Ovary (tissue), 10 donors: ENCODE measurements around the gene TEDC2. TPM values are rescaled to one million over a fixed set of nuclear protein-coding genes. Genes with fewer than 3 reads are reported as not detected.

ENCODE experiments used
- DNase-seq, 5 donors: peaks; one replicate each; pipeline ENCODE4 v3.0.0-alpha.2; 2019 to 2020
- H3K27ac ChIP-seq, 2 donors: fragments of 200-600 bp; one replicate each; pipeline versions ENCODE4 v1.5.1 to v1.8.0; 2019 to 2022
- H3K27me3 ChIP-seq: fragments of 200-600 bp; one replicate; pipeline ENCODE4 v1.8.0; 2022
- H3K36me3 ChIP-seq: fragments of 200-600 bp; sonication (generic); one replicate; pipeline ENCODE4 v1.5.1; 2019
- H3K4me1 ChIP-seq: one replicate; pipeline ENCODE4 v1.8.1; 2013; ENCODE audit warnings: mild to moderate bottlenecking, moderate library complexity; ENCODE audit not compliant: insufficient read depth
- H3K4me3 ChIP-seq: fragments of 200-600 bp; sonication (generic); one replicate; pipeline ENCODE4 v1.5.1; 2017
- H3K9me3 ChIP-seq, 2 donors: fragments of 200-600 bp in 1 of 2; sonication (generic) in 1 of 2; one replicate each; pipeline versions ENCODE4 v1.5.1 to v1.8.1; 2013 to 2019; ENCODE audit warnings: mild to moderate bottlenecking in 1 of 2, moderate library complexity in 1 of 2
- CTCF ChIP-seq, 3 donors: fragments of 450-650 bp in 2 of 3; fragments of 200-600 bp in 1 of 3; IDR thresholded peaks; one replicate each; pipeline versions ENCODE4 v1.5.1 to v1.8.0; 2016 to 2022; ENCODE audit warnings: antibody characterized with exemption in 3 of 3, mild to moderate bottlenecking in 1 of 3
- EP300 ChIP-seq: sonication (generic); formaldehyde crosslinking; IDR thresholded peaks from one replicate; pipeline ENCODE4 v1.6.1; 2017; ENCODE audit warnings: antibody characterized with exemption
- POLR2A ChIP-seq: fragments of 450-650 bp; IDR thresholded peaks from one replicate; pipeline ENCODE4 v1.6.1; 2017; ENCODE audit warnings: antibody characterized with exemption, mild to moderate bottlenecking, moderate library complexity
- WGBS, 3 donors: extraction: QIAGEN DNeasy Blood & Tissue Kit in 1 of 3; methylation state at CpG; one replicate each; pipeline versions ENCODE4 v1.1.5 to v1.1.7; 2013 to 2017; 5-methylcytosine and 5-hydroxymethylcytosine counted together
- intact Hi-C, 4 donors: fragments of 100-400 bp; cut with DNase I; formaldehyde crosslinking; loops; one replicate each; pipeline versions ENCODE4 v1.11.0 to v1.15.1; 2022 to 2023
- long read RNA-seq, 3 donors: library from polyadenylated mRNA in 2 of 3; unstranded in 2 of 3; transcript quantifications; one replicate each; pipeline ENCODE4 v2.0.0 and lab custom pipeline, GENCODE V29; 2021 to 2026
- polyA plus RNA-seq, 2 donors: library from polyadenylated mRNA; stranded (reverse); fragments of 200-250 nt in 1 of 2; fragments of 350-450 nt in 1 of 2; fragmentation: Illumina TruSeq in 1 of 2; extraction: RNeasy Lipid Tissue Mini Kit (QIAGEN cat#74804) in 1 of 2; gene quantifications; one replicate each; pipeline ENCODE4 v1.2.3, GENCODE V29; 2013 to 2014
- total RNA-seq, 7 donors: library from RNA; depleted of rRNA in 2 of 7; stranded (reverse); fragments of >200 nt in 2 of 7; fragmentation: NEBNext Ultra II Directional in 3 of 7; extraction: Animal tissue kit (Norgen Biotek cat#: 25700) in 3 of 7; gene quantifications; one replicate each; pipeline versions ENCODE4 v1.1.0 to v1.2.4, GENCODE V29; 2016 to 2023
- donor health status: DM: no; HTN: no; CAD: no; lungs with moderate emphysema.
- donor health status: DM: no; HTN: no; CAD: no.
- donor health status: Bipolar disorder and iron deficiency.
- donor health status: DM: yes; HTN: yes; CAD: no.
- donor health status: DM: no; HTN: no; CAD: no.
- donor health status: DM: yes; HTN: yes; CAD: no.

The TEDC2 gene, protein sequence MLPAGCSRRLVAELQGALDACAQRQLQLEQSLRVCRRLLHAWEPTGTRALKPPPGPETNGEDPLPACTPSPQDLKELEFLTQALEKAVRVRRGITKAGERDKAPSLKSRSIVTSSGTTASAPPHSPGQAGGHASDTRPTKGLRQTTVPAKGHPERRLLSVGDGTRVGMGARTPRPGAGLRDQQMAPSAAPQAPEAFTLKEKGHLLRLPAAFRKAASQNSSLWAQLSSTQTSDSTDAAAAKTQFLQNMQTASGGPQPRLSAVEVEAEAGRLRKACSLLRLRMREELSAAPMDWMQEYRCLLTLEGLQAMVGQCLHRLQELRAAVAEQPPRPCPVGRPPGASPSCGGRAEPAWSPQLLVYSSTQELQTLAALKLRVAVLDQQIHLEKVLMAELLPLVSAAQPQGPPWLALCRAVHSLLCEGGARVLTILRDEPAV
- 1 to 10 TPM in 3 of 7 donors, under 1 TPM in 2, not detected in 2; 0.38 to 2.0 (median 1.4) TPM for total RNA-seq
- 1 to 10 TPM in 1 of 2 donors, not detected in 1; 1.2 TPM for polyA plus RNA-seq
- long read RNA-seq, donor 1, partial matches to known transcripts = 0 of 3 reads
- long read RNA-seq, donor 1, other reads (novel, unspliced or antisense) = 0 of 3 reads
- long read RNA-seq, donor 2, partial matches to known transcripts = 0 of 7 reads
- long read RNA-seq, donor 2, other reads (novel, unspliced or antisense) = 0 of 7 reads
- long read RNA-seq, donor 3, partial matches to known transcripts = 1 of 2 reads
- long read RNA-seq, donor 3, other reads (novel, unspliced or antisense) = 1 of 2 reads

DNA sequence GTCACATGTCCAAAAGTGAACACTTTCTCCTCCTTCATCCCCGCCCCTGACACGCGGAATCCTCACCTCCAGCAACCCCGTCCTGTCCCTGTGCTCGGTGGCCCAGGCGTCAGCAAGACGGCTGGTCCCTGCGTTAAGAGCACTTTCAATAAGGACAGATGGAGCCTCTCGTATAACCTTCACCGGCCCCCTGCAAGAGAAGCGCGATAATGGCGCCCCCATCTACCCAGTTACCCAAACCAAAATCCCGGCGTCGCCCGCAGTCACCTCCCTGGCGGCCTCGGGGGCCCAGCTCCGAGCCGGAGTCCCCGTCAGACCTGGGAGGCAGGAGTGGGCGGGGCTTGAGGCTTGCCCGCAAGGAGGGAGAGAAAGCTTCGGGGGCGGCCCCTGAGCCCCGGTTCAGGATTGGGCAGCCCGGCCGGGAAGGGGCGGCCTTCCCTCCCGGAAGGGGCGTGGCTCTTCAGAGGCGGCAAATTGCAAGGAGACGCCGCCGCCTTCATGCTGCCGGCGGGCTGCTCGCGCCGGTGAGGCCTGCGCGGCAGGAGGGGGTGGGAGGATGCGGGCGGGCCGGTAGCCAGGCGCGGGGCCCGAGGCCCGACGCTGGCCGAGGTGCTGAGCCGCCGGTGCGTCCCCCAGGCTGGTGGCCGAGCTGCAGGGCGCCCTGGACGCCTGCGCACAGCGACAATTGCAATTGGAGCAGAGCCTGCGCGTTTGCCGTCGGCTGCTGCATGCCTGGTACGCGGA, at the start of gene TEDC2:
TSS of gene TEDC2 (plus strand) at position 463 of the 744 bp plus-strand sequence. CDS start at position 499, 36 bp downstream.
- no peaks in the 10 kb centered on the region for H3K27me3 ChIP-seq
- TF ChIP-seq EP300 (no peak), CTCF (IDR thresholded peaks at IDR 0.05) (no peak), POLR2A (no peak)
- no peaks in the 10 kb centered on the region for H3K36me3 ChIP-seq
- H3K4me3 ChIP-seq = peak within 1 kb of the TSS; percentile 38
- H3K27ac ChIP-seq = no peak within 1 kb of the TSS
- H3K4me1 ChIP-seq = peaks cover 3% of the 10 kb centered on the region
- intact Hi-C loops = no loop called here
- H3K9me3 ChIP-seq = no peaks in the 10 kb centered on the region
- WGBS, 3 donors = 0 to 1% (median 1%) methylated on average over 28 to 66 of the region's 66 CpGs
- DNase-seq = peak; percentile 94 to 97 (median 97)

GRCh38 chr16:2415085-2415484, 44.8 kb upstream of the TEDC2 start:
- TF ChIP-seq CTCF (IDR thresholded peaks at IDR 0.05) (no peak), POLR2A (no peak), EP300 (no peak)
- H3K27me3 ChIP-seq = no peaks in the 10 kb centered on the region
- DNase-seq = no peak
- WGBS, 3 donors = 28 to 42% (median 39%) methylated on average over 2 of the region's 2 CpGs
- no peaks in the 10 kb centered on the region for H3K36me3 ChIP-seq
- H3K4me3 ChIP-seq = no peak overlapping the region
- no peaks in the 10 kb centered on the region for H3K9me3 ChIP-seq
- intact Hi-C loops = no loop called here
- no peak overlapping the region for H3K27ac ChIP-seq
- no peaks in the 10 kb centered on the region for H3K4me1 ChIP-seq

DNA sequence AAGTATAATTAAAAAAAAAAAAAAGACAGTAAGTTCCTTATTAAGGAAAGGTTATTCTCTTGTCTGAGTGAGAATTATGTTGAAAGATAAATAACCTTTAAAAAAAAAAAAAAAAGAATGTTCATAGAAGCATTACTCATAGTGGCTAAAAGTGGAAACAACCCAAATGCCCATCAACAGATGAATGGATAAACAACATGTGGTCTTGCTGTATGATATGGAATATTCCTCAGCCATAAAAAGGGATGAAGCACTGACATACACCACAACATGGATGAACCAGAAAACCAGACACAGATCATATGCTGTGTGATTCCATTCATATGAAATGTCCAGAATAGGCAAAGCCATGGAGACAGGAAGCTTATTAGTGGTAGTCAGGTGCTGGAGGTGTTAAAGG, 39.9 kb upstream of the TEDC2 start:
- Histone ChIP-seq H3K4me3 (no peak overlapping the region), H3K27me3 (no peaks in the 10 kb centered on the region), H3K27ac (no peak overlapping the region), H3K36me3 (no peaks in the 10 kb centered on the region), H3K9me3 (no peaks in the 10 kb centered on the region), H3K4me1 (no peaks in the 10 kb centered on the region)
- intact Hi-C loops = loop anchor here in 1 of 4 donors (10.0 kb wide), 1 partner anchor 85 kb away; no protein-coding TSS in a partner anchor
- no peak for TF ChIP-seq POLR2A
- no peak for TF ChIP-seq EP300
- TF ChIP-seq CTCF (IDR thresholded peaks at IDR 0.05) = no peak
- DNase-seq = no peak

GRCh38 chr16:2422123-2422867, 37.6 kb upstream of the TEDC2 start:
- DNase-seq = no peak
- Histone ChIP-seq H3K9me3 (no peaks in the 10 kb centered on the region), H3K27ac (no peak overlapping the region), H3K4me1 (no peaks in the 10 kb centered on the region), H3K27me3 (no peaks in the 10 kb centered on the region), H3K36me3 (no peaks in the 10 kb centered on the region), H3K4me3 (no peak overlapping the region)
- intact Hi-C loops = loop anchor here in 1 of 4 donors (10.0 kb wide), 1 partner anchor 83 kb away; no protein-coding TSS in a partner anchor
- WGBS, 3 donors = 72 to 78% (median 76%) methylated on average over 7 of the region's 7 CpGs
- TF ChIP-seq CTCF (IDR thresholded peaks at IDR 0.05) (no peak), POLR2A (no peak), EP300 (no peak)
